ENCODE data around the gene KIR2DL3. TPM values are rescaled to one million over a fixed set of nuclear protein-coding genes. Genes with fewer than 3 reads are reported as not detected.

KIR2DL3 gene
- total RNA-seq, 2 donors from 2014 or later = not detected

DNA sequence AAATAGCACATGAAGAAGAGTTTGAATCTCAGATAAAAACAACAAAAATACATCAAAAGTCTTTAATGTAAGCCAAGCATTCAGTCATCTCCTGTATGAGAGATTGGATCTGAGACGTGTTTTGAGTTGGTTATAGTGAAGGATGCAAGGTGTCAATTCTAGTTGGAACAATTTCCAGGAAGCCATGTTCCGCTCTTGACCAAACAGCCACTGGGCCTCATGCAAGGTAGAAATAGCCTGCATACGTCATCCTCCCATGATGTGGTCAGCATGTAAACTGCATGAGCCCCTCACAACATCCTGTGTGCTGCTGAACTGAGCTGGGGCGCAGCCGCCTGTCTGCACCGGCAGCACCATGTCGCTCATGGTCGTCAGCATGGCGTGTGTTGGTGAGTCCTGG is 14.2 kb upstream of the KIR2DL3 start, which contains the start of gene KIR3DL3:
Gene KIR3DL3 (plus strand): TSS at position 301 of the 400 bp plus-strand sequence. CDS start 55 bp downstream, at position 356.
- intact Hi-C loops (cut with DNase I) = no loop called here
- WGBS = 89% methylated on average over 9 of the region's 9 CpGs
- Histone ChIP-seq H3K27ac (no peak within 1 kb of the TSS), H3K27me3 (replicated peaks; ENCODE audit: insufficient read depth) (no peaks in the 10 kb centered on the region), H3K36me3 (no peaks in the 10 kb centered on the region), H3K4me1 (replicated peaks) (no peaks in the 10 kb centered on the region), H3K4me3 (no peak within 1 kb of the TSS), H3K9me3 (no peaks in the 10 kb centered on the region)
- no peak for DNase-seq (ENCODE audit: low spot score)
- TF ChIP-seq POLR2A (IDR thresholded peaks at IDR 0.05) = no peak
- TF ChIP-seq, protein P1, sequence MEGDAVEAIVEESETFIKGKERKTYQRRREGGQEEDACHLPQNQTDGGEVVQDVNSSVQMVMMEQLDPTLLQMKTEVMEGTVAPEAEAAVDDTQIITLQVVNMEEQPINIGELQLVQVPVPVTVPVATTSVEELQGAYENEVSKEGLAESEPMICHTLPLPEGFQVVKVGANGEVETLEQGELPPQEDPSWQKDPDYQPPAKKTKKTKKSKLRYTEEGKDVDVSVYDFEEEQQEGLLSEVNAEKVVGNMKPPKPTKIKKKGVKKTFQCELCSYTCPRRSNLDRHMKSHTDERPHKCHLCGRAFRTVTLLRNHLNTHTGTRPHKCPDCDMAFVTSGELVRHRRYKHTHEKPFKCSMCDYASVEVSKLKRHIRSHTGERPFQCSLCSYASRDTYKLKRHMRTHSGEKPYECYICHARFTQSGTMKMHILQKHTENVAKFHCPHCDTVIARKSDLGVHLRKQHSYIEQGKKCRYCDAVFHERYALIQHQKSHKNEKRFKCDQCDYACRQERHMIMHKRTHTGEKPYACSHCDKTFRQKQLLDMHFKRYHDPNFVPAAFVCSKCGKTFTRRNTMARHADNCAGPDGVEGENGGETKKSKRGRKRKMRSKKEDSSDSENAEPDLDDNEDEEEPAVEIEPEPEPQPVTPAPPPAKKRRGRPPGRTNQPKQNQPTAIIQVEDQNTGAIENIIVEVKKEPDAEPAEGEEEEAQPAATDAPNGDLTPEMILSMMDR (IDR thresholded peaks at IDR 0.05) = no peak
- TF ChIP-seq POLR2AphosphoS5 (IDR thresholded peaks at IDR 0.05) = no peak

DNA sequence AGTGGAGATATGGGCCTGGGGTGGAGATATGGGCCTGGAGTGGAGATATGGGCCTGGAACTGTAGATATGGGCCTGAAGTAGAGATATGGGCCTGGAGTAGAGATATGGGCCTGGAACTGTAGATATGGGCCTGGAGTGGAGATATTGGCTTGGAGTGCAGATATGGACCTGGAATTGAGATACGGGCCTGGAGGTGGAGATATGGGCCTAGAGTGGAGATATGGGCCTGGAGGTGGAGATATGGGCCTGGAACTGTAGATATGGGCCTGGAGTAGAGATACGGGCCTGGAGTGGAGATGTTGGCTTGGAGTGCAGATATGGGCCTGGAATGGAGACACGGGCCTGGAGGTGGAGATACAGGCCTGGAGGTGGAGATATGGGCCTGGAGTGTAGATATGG is 13.7 kb upstream of the KIR2DL3 start:
- no peak overlapping the region for H3K4me3 ChIP-seq
- intact Hi-C loops (cut with DNase I) = no loop called here
- H3K27ac ChIP-seq = no peak overlapping the region
- TF ChIP-seq POLR2AphosphoS5 (IDR thresholded peaks at IDR 0.05) (no peak), POLR2A (IDR thresholded peaks at IDR 0.05) (no peak)
- TF ChIP-seq, protein P1 (IDR thresholded peaks at IDR 0.05) = no peak
- WGBS = 72% methylated on average over 3 of the region's 3 CpGs
- no peaks in the 10 kb centered on the region for H3K4me1 ChIP-seq (replicated peaks)
- H3K36me3 ChIP-seq = no peaks in the 10 kb centered on the region
- H3K9me3 ChIP-seq = no peaks in the 10 kb centered on the region
- no peak for DNase-seq (ENCODE audit: low spot score)
- H3K27me3 ChIP-seq (replicated peaks; ENCODE audit: insufficient read depth) = no peaks in the 10 kb centered on the region

DNA sequence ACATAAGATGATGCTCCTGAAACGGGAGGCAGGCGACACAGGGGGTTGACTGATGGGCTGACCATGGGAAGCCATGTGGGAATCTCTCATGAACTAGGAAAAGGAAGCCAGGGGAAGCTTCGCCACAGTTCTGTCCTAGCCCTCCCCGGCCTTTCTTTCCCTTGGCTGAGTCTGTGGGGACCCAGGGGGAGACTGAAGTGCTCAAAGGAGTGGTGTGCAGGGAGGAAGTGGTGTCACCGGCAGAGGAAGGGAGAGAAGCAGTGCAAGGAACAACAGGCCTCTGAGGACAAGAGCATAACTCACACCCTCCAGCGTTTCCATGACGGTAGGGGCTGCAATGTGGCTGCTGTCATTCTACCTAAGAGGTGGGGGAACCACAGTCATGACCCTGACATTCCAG is 13.0 kb upstream of the KIR2DL3 start:
- intact Hi-C loops (cut with DNase I) = no loop called here
- H3K9me3 ChIP-seq = no peaks in the 10 kb centered on the region
- no peaks in the 10 kb centered on the region for H3K36me3 ChIP-seq
- TF ChIP-seq POLR2AphosphoS5 (IDR thresholded peaks at IDR 0.05) (no peak), POLR2A (IDR thresholded peaks at IDR 0.05) (no peak)
- TF ChIP-seq, protein P1 (IDR thresholded peaks at IDR 0.05) = no peak
- H3K27me3 ChIP-seq (replicated peaks; ENCODE audit: insufficient read depth) = no peaks in the 10 kb centered on the region
- no peak overlapping the region for H3K4me3 ChIP-seq
- H3K27ac ChIP-seq = no peak overlapping the region
- WGBS = 78% methylated on average over 7 of the region's 7 CpGs
- DNase-seq (ENCODE audit: low spot score) = no peak
- no peaks in the 10 kb centered on the region for H3K4me1 ChIP-seq (replicated peaks)

DNA sequence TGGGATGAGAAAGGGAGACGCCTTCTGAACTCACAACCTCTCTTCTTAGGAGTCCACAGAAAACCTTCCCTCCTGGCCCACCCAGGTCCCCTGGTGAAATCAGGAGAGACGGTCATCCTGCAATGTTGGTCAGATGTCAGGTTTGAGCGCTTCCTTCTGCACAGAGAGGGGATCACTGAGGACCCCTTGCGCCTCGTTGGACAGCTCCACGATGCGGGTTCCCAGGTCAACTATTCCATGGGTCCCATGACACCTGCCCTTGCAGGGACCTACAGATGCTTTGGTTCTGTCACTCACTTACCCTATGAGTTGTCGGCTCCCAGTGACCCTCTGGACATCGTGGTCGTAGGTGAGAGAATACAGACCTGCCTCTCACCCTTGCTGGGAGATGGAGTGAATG is 10.8 kb upstream of the KIR2DL3 start:
- Histone ChIP-seq H3K4me3 (no peak overlapping the region), H3K9me3 (no peaks in the 10 kb centered on the region), H3K4me1 (replicated peaks) (no peaks in the 10 kb centered on the region), H3K36me3 (no peaks in the 10 kb centered on the region), H3K27ac (no peak overlapping the region), H3K27me3 (replicated peaks; ENCODE audit: insufficient read depth) (no peaks in the 10 kb centered on the region)
- no peak for DNase-seq (ENCODE audit: low spot score)
- TF ChIP-seq POLR2A (IDR thresholded peaks at IDR 0.05) (no peak), POLR2AphosphoS5 (IDR thresholded peaks at IDR 0.05) (no peak)
- TF ChIP-seq, protein P1 (IDR thresholded peaks at IDR 0.05) = no peak
- intact Hi-C loops (cut with DNase I) = no loop called here
- WGBS = 75% methylated on average over 10 of the region's 10 CpGs

DNA sequence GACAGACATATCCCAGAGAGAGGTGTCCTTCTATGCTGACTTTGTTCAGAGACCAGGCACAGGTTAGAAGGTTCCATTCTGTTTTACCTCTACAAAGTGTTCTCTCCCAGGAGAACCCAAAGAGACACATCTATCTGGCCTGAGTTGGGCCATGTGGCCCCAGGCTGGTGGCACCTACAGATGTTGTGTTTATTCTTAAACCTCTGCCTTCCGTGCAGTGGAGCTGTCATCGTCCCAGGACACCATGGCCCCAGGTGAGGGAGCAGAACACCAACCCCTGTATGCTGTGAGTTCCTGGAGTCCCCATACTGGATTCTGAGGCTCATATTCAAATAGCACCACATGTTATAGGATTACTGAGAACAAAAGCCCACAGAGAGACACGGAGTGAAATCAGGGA is 10.1 kb upstream of the KIR2DL3 start:
- H3K9me3 ChIP-seq = no peaks in the 10 kb centered on the region
- H3K4me3 ChIP-seq = no peak overlapping the region
- no peaks in the 10 kb centered on the region for H3K4me1 ChIP-seq (replicated peaks)
- TF ChIP-seq, protein P1 (IDR thresholded peaks at IDR 0.05) = no peak
- no peak for TF ChIP-seq POLR2AphosphoS5 (IDR thresholded peaks at IDR 0.05)
- TF ChIP-seq POLR2A (IDR thresholded peaks at IDR 0.05) = no peak
- intact Hi-C loops (cut with DNase I) = no loop called here
- 38% methylated on average over 3 of the region's 3 CpGs for WGBS
- no peak for DNase-seq (ENCODE audit: low spot score)
- H3K36me3 ChIP-seq = no peaks in the 10 kb centered on the region
- H3K27ac ChIP-seq = no peak overlapping the region
- no peaks in the 10 kb centered on the region for H3K27me3 ChIP-seq (replicated peaks; ENCODE audit: insufficient read depth)
